ENCODE measurements around the gene ZGRF1.
A peak's percentile ranks its signal among the peaks of the same experiment; 100 is the strongest.
"Not testable (repeated sequence)": the region's sequence is repeated elsewhere in the genome, so short reads cannot be mapped to it uniquely, and the experiment has no call there.

ZGRF1 gene

DNA sequence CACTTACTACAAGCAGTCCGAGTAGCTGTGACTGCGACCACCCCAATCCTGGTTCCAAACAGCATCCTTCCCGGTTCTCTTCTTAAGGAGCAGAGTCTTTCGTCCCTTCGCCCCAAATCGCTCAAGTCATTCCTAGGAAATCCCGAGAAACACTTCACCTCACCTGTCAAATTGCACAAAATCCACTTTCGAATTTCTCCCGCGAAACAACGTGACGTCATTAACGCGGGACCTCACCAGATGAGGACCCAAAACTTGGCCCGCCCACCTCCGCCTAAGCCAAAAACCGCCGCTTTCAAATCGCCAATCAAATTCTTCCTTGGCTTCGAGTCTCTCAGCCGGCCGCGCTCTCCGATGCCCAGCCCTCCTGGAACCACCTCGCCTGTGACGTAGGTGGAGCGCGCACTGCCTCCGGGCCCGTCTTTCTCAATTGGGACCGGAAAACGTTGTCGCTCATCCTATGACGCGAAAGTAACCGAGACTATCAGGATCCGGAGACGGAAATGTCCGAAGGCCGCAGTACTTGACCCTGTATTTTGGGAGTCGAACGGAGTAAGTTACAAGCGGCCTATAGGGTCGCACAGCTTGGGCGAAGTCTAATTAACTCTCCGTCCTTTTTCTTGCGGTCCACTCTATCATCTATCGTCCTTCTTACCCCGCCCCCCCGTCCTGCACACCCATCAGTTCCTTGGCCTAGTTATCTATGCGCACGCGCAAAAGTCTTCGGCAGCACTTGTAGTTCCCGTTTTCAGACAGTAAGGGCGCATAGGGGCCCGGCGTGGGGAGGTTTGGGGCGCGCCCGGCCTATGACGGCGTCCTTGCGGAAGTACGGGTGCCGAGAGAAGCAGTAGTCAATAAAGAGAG lies at the start of gene ZGRF1, which contains the start of gene LARP7:
Gene ZGRF1 (minus strand): TSS at position 222 of the 864 bp plus-strand sequence. CDS start 3,733 bp downstream, outside the sequence.
Gene LARP7 (plus strand): TSS at position 456 of the 864 bp plus-strand sequence. CDS start 7,527 bp downstream, outside the sequence.
- FAIRE-seq: peak; percentile 99

- no peak for FAIRE-seq
These were observed 44.3 kb upstream of the ZGRF1 start for GRCh38 chr4:112680996-112681395.

GRCh38 chr4:112677519-112678091 lies 40.9 kb upstream of the ZGRF1 start:
- no peak for FAIRE-seq

GRCh38 chr4:112674376-112674775 lies 37.7 kb upstream of the ZGRF1 start:
- FAIRE-seq: no peak

GRCh38 chr4:112673686-112674085 lies 37.0 kb upstream of the ZGRF1 start:
- FAIRE-seq: no peak

GRCh38 chr4:112673076-112673475 lies 36.4 kb upstream of the ZGRF1 start:
- FAIRE-seq: no peak

GRCh38 chr4:112668131-112668530 lies 31.4 kb upstream of the ZGRF1 start:
- no peak for FAIRE-seq

DNA sequence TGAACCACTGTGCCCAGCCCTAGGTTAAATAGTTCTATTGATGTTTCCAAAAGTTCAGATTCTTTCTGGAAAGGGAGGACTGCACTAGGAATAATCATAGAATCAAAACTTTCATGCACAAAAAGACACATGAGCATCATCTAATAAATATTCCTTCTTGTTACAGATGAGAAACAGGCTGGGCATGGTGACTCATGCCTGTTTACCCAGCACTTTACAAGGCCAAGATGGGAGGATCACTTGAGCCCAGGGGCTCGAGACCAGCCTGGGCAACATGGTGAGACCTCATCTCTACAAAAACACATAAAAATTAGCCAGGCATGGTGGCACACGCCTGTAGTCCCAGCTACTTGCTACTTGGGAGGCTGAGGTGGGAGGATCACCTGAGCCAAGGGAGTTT lies 27.9 kb upstream of the ZGRF1 start:
- FAIRE-seq: no peak

GRCh38 chr4:112656115-112656514 lies 19.4 kb upstream of the ZGRF1 start:
- not testable (repeated sequence) for FAIRE-seq

DNA sequence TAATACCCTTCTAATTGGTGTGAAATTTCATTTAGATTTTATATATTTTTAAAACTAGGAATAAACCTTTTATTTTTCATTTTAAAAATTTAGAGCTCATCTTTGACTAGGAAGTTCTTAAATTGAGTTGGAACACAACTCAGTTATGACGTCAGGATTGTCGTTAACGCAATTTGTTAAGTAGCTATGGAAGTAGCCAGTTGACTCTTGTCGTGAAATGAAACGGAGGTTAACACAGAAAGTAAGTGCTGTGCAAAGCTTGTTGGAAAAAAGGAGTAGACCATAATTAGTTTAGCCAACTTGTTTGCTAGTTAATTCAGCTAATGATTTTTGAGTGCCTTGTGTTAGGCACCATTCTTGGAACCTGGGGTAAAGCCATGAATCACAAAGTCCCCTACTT lies 18.6 kb upstream of the ZGRF1 start:
- no peak for FAIRE-seq

DNA sequence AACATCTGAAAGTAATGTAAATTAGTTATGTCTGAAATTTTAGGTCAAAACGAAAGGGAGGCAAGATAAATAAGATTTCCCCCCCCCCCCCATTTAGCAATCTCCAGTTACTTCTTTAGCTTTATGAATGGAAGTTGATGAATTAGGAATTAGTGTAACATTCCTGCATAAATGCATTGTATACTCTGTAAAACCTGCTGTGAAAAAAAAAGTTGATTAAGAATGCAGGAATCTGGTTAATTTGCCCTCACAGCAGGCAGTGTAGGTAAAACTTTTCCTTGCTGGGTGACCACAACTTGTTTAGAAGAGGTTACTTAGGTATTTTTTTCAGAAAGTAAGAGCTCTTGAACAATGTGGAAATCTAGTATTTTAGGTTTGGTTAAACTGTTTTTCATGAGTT lies 15.5 kb upstream of the ZGRF1 start:
- FAIRE-seq: no peak

- FAIRE-seq: no peak
These were observed 14.9 kb upstream of the ZGRF1 start for GRCh38 chr4:112651641-112652040.

DNA sequence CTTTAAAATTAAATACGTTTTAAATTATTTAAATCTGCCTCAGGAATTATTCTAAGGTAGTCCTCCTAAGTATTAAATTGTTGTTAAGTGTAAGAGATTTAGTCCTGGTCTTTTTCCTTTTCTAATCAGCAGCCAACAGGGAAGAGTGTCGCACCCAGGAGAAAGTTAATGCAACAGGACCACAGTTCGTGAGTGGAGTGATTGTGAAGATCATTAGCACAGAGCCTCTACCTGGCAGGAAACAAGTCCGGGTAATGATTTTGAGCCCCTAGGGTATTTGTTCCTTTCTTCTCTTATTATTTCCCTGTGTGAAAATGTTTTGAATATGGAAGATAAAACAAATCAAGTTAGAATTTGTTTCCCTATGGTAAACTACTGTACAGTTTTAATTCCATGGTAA lies 13.6 kb upstream of the ZGRF1 start:
- FAIRE-seq: peak; percentile 9

DNA sequence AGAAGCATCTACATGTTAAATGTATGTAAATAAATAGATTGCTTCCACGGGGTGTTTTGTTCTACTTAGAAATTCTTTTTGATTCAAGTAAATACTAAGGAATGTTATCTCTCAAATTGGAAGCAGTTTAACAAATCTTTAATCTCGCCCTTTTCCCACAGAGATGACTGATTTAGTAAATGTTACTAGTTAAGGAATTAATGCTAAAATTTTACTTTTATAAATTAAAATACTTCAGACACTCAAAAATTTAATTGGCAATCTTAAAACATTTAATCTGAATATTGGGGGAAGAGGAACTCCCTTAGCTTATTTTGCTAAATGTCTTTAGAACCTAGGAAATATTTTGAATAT lies 12.3 kb upstream of the ZGRF1 start:
- FAIRE-seq: no peak

- no peak for FAIRE-seq
These were observed 11.8 kb upstream of the ZGRF1 start for GRCh38 chr4:112648263-112649054.

DNA sequence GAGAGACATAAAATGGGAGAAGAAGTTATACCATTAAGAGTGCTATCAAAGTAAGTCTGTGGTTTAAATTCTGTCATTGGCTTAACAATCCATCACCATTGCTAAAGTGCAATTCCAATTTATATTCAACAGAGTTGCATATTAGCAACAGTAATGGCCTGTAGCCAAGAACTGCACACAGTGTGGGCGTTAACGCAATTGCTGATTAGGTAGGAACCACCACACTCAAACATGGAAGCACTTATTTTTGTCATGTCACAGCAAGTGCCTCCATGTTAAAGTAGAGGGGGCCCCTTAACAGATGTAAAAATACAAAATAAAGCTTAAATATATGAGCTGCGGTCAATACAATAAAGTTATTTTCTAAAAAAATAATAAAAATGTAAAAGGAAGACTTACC lies 11.1 kb upstream of the ZGRF1 start:
- no peak for FAIRE-seq

DNA sequence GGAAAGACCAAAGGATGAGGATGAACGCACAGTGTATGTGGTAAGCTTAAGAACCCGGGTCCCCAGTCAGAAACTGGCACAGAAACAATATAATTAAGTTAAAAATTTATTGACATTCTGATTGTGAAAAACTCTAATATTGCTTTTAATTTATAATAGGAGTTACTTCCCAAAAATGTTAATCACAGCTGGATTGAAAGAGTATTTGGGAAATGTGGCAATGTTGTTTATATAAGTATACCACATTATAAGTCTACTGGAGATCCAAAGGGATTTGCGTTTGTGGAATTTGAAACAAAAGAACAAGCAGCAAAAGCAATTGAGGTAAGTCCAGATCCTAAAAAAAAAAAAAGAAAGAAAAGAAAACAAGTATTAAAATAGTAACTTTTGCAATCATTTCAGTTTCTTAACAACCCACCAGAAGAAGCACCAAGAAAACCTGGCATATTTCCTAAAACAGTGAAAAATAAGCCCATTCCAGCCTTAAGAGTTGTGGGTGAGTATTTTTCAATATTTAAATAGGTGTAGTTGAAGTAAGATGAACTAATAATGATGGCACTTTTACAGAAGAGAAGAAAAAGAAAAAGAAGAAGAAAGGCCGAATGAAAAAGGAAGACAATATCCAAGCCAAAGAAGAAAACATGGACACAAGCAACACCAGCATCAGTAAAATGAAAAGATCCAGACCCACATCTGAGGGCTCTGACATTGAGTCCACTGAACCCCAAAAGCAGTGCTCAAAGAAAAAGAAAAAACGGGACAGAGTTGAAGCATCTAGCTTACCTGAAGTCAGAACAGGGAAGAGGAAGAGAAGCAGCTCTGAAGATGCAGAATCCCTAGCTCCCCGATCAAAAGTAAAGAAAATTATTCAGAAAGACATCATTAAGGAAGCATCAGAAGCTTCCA lies 10.2 kb upstream of the ZGRF1 start:
- no peak for FAIRE-seq

DNA sequence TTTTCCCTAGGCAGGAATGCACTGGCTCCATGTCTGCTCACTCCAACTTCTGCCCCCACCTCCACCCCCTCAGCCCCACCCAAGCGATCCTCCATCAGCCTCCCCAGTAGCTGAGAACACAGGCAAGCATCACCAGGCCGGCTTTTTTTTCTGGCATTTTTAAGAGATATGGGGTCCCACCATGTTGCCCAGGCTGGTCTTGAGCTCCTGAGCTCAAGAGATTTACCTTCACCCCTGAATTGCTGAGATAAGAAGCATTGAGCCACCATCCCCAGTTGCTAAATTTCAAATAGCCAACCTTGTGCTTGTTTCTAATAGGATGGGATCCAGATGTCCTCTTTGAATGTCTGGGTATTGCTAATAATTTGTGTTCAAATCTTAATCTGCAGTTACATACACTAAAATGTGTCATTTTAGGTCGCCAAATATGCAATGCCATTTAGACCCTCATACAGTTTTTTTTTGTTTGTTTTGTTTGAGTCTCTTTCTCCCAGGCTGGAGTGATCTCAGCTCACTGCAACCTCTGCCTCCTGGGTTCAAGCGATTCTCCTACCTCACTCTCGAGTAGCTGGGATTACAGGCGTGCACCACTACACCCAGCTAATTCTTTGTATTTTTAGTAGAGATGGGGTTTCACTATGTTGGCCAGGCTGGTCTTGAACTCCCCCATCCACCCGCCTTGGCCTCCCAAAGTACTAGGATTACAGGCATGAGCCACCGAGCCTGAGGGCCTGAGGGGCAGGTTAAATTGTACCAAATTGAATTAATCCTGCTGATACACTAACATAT lies 9.0 kb upstream of the ZGRF1 start:
- FAIRE-seq: no peak

DNA sequence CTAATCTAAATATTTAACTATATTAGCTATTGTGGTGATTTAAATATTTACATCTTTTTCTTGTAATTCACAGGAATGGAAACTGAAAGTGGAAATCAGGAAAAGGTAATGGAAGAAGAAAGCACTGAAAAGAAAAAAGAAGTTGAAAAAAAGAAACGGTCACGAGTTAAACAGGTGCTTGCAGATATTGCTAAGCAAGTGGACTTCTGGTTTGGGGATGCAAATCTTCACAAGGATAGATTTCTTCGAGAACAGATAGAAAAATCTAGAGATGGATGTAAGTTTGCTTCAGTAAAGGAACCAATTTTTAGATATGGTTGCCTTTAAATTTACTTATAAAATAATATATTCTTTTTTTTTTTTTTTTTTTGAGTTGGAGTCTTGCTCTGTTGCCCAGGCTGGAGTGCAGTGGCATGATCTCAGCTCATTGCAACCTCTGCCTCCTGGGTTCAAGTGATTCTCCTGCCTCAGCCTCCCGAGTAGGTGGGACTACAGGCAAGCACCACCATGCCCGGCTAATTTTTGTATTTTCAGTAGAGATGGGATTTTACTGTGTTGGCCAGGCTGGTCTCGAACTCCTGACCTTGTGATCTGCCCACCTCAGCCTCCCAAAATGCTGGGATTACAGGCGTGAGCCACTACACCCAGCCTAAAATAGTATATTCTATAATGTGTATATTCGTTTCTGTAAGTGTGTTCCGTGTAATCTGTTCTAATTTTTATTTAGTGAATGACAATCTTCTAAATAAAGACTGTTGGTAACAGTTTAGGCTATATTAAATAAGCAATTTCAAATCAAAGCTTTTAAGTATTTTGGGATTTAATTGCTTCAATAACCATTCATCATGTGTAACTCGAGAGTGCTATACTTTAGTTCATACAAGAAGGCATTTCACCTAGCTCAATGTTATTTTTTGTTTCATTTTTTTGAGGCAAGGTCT lies 8.2 kb upstream of the ZGRF1 start:
- peak; percentile 52 for FAIRE-seq

DNA sequence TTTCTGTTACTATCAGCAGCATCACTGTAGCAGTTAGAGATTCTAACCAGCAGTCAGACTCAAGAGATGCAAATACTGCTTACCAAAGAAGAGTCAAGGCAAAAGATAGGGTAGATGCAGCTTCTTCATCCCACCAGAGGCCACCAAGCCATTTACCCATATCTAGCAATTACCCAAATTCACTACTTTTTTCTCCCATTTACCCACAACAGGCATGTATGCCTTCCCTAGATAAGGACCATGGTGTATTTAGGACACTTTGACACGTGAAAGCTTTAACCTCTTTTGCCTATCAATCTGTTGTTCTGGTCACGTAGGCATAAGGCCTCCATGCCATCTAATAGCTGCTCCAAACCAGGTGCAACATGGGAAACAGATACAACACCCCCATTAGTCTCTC lies 5.8 kb upstream of the ZGRF1 start:
- no peak for FAIRE-seq

DNA sequence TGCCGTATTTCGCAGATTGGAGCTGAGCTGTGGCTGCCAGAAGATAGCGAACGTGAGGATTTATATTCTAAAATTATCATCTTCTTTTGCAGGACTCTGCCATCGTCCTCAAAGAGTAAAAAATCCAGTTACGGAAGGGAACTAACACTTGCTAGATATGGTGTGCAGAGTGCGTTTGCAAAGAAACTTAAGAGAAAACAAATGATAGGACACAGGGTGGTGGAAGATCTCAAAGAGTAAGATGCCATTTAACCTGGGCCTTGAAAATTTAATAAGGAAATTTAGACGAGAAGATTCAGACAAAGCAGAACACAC lies 800 bp upstream of the ZGRF1 start:
- no peak for FAIRE-seq
